NCI-H2196 (cell line): ENCODE results near the gene SPDYE6.
"Not testable (repeated sequence)": the region's sequence is repeated elsewhere in the genome, so short reads cannot be mapped to it uniquely, and the experiment has no call there.

Source experiments
- DNase-seq: peaks from one replicate; lab custom pipeline; 2025; ENCODE audit not compliant: unreplicated experiment; lab: John Stamatoyannopoulos, UW

SPDYE6 gene

GRCh38 chr7:102318482-102318971 lies 37.7 kb downstream of the SPDYE6 start:
- DNase-seq: peak; percentile 73

- DNase-seq: no peak
Measured at GRCh38 chr7:102317231-102318059, 38.8 kb downstream of the SPDYE6 start.

GRCh38 chr7:102313997-102314780 lies 42.1 kb downstream of the SPDYE6 start:
- no peak for DNase-seq

DNA sequence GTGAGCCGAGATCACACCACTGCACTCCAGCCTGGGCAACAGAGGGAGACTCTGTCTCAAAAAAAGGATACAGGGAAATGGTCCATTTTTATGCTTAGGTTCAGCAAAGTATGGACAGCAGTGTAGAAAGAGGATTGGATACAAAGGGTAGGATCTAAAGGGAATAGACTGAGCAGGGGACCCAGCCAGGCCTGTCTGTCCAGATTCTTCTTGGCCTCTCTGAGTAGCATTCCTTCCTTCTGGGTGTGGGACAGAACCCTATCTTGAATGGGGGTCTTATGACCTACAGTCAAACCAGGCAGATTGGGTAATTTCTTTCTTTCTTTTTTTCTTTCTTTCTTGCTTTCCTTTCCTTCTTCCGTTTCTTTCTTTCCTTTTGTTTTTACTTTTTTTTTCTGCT lies 43.9 kb downstream of the SPDYE6 start:
- no peak for DNase-seq

DNA sequence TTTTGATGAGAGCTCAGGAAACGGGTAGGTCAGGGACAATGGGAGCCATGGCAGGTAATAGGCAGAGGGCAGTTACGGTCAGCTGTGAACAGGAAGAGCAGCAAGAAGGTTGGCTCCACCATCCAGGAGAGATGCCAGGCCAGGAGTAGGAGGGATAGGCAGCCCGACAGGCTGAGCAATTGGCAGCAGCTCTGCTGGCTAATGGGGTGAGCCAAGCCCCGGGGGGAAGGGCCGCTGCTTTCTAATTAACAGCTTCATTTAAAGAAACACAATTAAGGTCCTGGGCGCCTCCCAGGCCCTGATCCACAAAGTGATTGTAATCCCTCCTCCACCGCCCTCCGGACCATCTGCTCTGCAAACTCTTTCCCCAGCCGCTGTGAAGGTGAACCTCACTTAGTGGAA lies 45.8 kb downstream of the SPDYE6 start:
- no peak for DNase-seq

GRCh38 chr7:102306916-102307677 lies 49.1 kb downstream of the SPDYE6 start:
- DNase-seq: no peak

GRCh38 chr7:102305414-102306268 lies 50.6 kb downstream of the SPDYE6 start:
- DNase-seq: no peak

GRCh38 chr7:102304668-102305067 lies 51.6 kb downstream of the SPDYE6 start:
- DNase-seq: no peak

- no peak for DNase-seq
Measured at GRCh38 chr7:102303669-102304422, 52.4 kb downstream of the SPDYE6 start.

GRCh38 chr7:102302025-102302424 lies 54.2 kb downstream of the SPDYE6 start:
- no peak for DNase-seq

DNA sequence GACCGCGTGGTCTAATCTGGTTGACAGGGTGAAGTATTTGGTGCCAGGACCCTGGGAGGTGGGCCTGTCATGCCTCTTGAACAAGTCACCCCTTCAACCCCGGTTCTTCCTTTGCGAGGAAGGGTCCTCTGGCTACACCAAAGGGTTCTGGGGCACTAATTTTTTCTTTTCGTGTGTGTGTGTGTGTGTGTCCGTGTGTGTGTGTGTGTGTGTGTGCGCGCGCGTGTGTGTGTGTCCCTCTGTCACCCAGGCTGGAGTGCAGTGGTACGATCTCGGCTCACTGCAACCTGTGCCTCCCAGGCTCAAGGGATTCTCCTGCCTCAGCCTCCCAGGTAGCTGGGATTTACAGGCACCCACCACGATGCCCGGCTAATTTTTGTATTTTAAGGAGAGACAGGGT lies 54.9 kb downstream of the SPDYE6 start:
- DNase-seq: not testable (repeated sequence)

DNA sequence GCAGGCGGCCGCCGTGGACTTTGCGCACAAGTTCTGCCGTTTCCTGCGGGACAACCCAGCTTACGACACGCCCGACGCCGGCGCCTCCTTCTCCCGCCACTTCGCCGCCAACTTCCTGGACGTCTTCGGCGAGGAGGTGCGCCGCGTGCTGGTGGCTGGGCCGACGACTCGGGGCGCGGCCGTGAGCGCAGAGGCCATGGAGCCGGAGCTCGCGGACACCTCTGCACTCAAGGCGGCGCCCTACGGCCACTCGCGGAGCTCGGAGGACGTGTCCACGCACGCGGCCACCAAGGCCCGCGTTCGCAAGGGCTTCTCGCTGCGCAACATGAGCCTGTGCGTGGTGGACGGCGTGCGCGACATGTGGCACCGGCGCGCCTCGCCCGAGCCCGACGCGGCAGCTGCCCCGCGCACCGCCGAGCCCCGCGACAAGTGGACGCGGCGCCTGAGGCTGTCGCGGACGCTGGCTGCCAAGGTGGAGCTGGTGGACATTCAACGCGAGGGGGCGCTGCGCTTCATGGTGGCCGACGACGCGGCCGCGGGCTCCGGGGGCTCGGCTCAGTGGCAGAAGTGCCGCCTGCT lies 55.5 kb downstream of the SPDYE6 start:
- no peak for DNase-seq

GRCh38 chr7:102297487-102298218 lies 58.6 kb downstream of the SPDYE6 start:
- no peak for DNase-seq

DNA sequence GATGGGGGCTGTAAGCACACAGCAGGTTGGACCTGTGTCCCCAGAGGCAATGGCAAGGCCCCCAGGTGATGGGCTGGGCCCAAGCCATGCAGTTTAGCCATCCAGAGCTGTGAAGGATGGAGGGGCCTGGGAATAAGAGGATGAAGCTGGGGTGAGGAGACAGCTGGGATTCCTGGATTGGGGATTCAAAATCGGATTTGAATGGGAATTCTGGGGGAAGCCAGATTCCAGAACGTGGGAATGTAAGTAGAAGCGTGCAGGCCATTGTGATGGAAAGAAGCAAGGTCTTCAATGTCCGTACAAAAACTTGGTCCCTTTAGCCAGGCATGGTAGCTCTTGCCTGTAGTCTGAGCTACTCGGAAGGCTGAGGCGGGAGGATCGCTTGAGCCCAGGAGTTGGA lies 59.7 kb downstream of the SPDYE6 start:
- no peak for DNase-seq

DNA sequence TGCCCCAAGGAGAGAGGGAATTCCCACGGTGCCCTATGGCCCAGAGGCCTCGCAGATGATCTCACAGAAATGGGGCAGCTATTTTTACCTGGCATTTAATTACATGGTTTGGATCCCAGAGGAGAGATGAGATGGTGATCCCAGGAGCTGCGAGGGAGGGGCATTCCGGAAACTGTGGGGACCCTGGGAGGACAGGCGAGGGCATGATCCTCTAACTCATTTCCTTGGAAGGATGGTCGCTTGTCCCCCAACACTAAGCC lies 60.1 kb downstream of the SPDYE6 start:
- no peak for DNase-seq
